Activated T-helper 9 cell treated with anti-CD3 and anti-CD28 coated beads, Interleukin-2, amount 50 U/mL, for 16 hours (primary cell): ENCODE results near the gene UBE2O.

Experiments
- DNase-seq: peaks from one replicate; pipeline ENCODE4 v3.0.0-alpha.2; 2020; ENCODE audit warnings: low read depth

Gene UBE2O

DNA sequence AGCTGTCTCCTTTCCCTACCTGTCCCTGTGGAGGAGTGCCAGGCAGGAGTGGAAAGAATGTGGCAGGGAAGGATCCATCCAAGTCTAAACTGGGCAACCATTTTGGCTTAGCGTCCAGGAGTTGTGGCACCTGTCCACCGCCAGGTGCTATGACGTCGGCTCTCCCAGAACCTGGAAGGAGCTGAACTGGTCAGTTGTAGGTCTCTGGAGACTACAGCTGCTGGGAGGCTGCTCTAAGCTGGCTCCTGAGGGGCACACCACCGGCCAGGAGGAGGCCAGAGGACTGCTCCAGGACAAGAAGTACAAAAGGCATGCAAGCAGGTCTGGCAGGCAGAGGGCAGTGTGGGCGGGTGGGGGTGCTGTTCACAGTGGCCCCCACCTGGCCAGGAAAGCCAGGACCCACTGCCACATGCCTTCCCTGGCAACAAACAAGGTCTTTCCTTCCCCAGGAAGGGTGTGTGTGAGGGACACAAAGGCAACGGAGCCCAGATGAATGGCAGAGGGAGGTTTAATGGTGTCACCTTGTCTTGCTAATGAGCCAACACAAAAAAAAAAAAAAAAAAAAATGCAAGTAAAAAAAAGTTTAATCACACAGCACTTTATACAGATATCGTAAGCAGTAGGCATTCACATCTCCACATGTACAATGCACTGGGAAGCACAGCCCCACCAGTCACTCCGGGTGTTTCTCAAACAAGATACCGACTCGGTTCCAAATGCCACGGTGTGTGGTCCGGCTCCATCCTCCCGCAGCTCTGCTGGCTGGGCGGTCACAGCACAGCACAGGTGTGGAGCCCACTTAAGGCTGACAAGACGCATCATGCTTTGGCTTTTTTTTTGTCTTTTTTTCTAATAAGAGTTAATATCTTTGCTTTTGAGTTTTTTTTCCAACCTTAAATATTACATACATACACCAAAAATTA is 63.7 kb downstream of the UBE2O start:
- DNase-seq, result no peak

DNA sequence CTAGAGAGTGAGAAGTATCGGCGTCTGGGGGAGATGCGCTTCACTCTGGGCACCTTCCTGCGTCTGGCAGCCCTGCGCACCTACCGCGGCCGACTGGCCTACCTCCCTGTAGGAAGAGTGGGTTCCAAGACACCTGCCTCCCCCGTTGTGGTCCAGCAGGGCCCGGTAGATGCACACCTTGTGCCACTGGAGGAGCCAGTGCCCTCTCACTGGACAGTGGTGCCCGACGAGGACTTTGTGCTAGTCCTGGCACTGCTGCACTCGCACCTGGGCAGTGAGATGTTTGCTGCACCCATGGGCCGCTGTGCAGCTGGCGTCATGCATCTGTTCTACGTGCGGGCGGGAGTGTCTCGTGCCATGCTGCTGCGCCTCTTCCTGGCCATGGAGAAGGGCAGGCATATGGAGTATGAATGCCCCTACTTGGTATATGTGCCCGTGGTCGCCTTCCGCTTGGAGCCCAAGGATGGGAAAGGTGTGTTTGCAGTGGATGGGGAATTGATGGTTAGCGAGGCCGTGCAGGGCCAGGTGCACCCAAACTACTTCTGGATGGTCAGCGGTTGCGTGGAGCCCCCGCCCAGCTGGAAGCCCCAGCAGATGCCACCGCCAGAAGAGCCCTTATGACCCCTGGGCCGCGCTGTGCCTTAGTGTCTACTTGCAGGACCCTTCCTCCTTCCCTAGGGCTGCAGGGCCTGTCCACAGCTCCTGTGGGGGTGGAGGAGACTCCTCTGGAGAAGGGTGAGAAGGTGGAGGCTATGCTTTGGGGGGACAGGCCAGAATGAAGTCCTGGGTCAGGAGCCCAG is 65.8 kb downstream of the UBE2O start:
- DNase-seq, result no peak

DNA sequence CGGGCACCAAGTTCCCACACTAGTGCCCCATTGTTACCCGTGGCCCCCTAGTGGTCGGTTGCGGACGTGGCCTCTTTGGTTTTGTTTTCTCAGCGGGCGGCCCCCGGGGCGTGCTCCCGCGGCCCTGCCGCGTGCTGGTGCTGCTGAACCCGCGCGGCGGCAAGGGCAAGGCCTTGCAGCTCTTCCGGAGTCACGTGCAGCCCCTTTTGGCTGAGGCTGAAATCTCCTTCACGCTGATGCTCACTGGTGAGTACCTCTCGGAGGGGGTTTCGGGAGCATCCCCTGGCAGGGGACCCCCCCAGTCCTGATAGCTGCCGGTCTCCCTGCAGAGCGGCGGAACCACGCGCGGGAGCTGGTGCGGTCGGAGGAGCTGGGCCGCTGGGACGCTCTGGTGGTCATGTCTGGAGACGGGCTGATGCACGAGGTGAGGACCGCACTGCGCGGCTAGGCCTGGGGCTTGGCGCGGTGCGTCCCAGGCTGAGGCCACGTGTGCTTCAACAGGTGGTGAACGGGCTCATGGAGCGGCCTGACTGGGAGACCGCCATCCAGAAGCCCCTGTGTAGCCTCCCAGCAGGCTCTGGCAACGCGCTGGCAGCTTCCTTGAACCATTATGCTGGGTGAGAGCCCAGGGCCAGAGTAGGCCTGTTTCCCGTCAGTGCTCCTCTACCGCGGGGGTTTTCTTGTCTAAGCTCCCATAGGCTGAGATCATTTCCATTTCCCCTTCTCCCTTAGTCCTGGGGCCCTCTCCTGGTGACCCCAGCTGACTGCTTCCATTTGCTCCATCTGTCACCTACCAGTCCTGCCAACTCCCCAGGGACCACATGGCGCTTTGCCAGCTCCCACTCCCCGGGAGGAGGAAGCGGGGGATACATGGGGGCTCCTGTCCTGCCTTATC is 66.8 kb downstream of the UBE2O start:
- peak; percentile 72 for DNase-seq

DNA sequence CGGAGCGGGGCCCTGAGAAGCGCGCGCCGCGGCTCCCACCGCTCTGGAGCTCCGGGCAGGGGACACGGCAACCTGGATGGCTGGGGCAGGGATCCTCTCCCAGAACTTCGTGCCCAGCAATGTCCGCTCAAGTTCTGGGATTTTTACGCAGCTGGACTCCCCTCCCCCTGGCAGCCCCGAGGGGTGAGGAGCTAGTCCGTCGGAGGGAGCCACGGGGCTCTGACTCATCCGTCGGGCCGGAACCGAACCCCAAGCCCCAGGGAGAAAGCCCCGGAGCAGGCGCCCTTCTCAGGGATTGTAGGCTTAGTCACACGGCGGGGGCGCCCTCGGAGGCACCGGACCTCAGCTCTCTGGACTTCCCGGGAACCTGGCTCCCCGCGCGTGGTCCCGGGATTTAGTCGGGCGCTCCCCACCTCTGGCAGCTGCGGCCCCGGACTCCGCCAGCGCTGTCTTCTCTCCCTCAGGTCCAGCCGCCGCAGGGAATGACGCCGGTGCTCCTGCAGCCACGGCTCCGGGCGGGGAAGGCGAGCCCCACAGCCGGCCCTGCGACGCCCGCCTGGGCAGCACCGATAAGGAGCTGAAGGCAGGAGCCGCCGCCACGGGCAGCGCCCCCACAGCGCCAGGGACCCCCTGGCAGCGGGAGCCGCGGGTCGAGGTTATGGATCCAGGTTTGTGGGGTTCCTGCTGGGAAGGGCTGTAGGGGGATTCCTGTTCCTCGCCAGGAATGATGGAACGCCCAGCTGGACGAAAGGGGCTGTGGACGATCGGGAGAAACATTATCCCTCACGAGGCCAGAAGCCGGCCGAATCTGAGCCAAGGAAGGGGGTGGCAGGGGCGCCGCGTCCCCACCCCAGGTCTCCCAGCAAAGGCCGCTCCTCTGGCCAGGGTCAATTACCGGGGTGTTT is 67.7 kb downstream of the UBE2O start:
- peak; percentile 37 for DNase-seq

DNA sequence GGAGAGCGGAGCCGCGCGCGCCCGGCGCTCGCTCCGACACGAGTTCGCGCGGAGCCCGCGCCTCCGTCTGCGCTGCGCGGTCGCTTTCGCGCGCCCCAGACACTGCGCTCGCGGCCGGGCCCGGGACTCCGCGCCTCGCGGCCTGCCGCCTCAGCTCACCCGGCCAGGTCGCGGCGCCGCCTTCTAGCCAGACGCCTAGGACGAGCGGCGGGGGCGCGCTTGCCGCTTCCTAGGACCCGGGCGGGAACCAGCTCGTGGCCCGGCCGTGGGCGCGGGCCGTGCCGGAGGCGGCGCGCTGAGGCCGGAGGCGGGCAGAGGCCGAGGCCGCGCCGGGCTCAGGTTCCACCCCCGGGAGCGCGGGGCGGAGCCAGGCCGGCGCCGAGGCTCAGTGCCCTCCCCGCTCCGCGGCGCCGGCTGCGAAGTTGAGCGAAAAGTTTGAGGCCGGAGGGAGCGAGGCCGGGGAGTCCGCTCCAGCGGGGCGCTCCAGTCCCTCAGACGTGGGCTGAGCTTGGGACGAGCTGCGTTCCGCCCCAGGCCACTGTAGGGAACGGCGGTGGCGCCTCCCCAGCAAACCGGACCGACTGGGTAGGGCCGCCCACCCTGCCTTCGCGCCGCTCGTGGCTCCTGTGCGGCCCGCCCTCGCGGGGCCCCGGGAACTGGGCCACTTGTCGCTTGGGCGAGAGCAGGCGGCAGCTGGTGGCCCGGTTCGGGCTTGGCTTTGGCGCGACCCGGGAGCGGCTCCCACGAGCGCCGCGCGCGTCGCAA is 68.5 kb downstream of the UBE2O start, which contains the start of gene SPHK1:
Gene SPHK1, plus strand, starts transcription at position 388 of the 765 bp plus-strand sequence. CDS start 1,036 bp downstream, outside the sequence.
- DNase-seq, result peak; percentile 52

DNA sequence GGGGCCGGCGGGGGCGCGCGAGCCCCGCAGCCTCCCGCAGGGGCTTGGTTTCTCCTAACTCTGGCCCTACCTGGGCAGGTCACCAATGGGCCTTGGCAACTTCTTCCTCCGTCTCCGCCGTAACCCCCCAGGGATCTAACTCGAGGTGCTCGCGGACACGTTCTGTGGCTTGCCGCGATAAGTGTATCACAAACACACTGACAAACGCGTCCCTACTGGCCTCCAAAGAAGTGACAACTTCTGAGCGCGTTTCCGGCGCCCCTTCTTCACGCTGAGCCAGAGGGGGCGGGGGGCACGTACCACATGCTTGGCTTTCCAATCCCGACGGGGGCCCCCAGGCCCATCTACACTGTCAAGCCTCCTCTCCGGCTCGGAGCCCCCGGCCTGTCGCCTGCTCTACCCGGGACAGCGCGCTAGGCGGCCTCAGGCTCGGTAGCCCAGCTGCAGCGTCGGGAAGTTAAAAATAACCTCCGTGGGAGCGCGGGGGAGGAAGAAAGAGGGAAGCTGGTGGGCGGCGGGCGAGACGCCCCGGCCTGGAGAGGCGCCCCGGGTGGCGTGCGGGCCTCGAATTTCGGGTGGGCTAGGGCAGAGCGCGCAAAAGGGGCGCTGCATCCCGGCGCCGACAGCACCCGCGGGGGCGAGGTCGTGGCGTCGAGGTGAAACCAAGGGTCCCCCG is 69.3 kb downstream of the UBE2O start:
- peak; percentile 20 for DNase-seq

DNA sequence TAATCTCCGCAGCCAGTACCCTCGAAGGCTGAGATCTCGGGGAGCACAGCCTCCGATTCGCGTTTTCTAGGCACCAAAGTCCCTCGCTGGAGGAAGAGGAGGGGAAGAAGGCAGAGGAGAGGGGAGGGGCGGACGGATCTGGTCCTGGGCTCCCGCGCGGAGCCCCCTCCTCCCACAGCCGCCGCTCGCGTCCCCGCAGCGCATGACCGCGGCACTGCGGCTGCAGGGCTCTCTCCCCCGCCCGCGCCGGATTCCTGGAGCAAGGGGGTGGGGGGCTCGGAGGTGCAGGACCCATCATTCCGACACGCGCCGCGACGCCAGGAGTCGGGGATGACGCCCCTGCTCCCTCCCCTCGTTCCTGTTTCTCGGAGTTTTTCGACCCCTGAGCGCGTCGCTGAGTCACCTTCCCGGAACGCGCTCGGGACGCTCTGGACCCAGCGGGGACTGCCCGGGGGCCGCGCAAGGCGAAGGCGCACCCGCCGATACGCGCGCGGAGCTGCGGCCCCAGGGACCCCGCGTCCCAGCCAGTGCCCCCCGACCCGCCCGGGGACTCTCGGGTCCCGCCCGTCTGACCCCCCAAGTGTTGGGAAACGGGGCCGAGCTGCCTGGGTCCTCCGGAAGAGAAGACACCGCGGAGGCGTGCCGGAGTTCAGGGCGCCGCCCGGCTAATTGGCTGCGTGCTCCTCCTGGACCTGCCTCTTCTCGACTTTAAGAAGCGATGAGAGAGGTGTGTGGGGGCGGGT is 70.0 kb downstream of the UBE2O start:
- peak; percentile 47 for DNase-seq

DNA sequence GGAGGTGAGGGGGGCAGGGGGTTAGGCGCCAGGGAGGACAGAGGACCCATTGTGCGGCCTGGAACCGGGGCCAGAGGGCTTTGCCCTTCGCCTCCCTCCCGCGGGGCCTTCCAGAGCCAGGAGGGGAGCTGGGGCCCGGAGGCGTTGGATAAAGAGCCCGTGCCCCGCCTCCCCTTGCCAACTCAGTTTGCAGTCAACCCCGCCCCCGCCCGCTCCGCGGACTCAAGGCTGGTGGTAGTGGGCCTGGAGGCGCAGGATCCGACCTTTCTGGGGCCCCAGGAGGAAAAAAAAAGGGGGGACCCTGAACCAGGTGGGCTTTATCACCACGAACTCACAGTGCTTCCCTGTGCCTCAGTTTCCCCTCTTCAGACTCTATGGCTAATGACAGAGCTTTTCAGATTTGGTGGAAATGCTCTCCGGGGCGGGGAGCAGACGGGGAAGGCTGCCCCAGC is 70.6 kb downstream of the UBE2O start:
- DNase-seq, result no peak

DNA sequence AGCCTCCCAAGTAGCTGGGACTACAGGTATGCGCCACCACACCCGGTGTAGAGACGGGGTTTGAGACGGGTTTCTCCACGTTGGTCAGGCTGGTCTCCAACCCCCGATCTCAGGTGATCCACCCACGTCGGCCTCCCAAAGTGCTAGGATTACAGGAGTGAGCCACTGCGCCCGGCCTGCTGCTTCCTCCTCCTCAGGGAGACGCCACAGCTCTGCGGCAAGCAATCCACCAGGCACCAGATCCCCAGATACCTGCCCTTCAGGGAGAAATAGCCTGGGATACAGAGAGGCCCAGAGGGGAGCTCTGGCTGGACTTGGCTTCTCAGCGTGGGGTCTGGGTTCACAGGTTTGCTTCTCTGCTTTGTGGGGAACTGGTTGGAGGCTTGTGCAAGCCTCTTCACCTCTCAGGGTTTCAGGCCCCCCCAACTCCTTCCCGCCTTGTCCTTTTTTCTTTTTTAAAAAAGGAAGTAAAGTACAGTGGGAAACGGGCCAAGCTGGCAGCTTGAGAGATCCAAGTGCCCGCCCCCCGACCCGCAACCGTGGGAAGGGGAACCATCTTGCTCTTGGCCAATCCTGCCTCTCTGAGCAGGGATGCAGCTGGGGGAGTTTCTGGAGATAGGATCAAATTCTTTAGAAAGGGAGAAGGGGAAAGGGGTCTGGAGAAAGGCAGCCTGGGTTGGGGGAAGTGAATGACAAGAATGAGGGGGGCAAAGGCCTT is 71.2 kb downstream of the UBE2O start:
- no peak for DNase-seq

DNA sequence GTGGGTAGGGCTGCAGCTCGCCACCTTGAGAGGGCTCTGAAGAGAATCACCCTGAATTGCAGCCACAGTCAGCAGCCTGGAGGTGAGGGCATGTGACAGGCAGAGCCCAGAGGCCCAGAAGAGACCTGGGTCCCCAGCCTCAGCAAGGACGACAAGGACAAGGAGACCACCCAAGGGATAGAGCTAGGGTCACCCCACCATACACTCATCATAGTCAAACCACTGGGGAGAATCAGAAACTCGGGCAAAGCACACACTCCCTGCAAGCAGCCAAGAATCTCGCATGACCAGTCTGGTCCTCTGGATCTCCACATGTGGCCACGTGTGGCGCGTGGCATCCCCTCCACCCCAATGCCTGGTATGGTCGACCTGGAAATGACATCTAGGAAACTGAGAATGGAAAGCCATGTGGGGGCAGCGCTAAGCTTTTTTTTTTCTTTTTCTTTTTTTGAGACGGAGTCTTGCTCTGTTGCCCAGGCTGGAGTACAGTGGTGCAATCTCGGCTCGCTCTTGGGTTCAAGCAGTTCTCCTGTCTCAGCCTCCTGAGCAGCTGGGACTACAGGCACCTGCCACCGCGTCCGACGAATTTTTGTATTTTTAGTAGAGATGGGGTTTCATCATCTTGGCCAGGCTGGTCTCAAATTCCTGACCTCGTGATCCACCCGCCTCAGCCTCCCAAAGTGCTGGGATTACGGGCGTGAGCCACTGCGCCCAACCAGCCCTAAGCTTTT is 73.1 kb downstream of the UBE2O start:
- DNase-seq, result no peak

DNA sequence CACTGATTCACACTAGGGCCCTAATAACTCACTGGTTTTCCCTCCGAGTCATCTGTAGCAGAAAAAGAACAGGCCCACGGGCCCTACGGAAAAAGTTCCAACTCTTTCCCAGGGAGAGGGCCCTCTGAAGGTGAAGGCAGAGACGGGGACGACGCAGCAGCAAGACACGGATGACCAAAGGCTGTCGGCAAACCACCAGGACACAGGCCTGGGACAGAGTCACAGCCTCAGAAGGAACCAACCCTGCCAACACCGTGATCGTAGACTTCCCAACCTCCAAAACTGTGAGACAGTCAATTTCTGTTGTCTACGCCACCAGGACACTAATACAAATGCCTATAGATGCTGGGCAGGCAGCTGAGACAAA is 73.7 kb downstream of the UBE2O start:
- no peak for DNase-seq

DNA sequence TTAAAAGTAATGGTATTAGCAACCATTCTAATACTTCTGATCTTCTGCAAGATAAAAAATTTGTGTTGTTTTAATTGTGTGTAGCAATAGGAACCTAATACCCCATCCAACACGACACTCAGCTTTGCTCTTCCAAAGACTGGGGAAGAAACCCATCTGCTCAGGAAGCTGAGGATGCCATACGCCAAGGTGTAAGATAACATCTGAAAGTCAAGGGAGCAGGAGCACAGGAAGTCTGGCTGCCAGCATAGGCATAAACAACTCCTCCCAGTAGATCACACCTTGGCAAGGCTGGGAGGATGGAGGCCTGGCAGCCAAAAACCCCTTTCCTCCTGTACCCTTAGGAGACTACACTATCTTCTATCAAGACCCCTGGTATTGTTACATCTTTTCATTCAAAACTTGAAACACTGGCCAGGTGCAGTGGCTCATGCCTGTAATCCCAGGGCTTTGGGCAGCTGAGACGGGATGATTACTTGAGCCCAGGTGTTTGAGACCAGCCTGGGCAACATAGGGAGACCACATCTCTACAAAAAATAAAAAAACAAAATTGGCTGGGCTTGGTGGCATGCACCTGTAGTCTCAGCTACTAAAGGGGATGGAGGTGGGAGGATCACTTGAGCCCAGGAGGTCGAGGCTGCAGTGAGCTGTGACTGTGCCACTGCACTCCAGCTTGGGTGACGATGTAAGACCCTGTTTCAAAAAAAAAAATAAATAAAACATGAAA is 74.2 kb downstream of the UBE2O start:
- no peak for DNase-seq

DNA sequence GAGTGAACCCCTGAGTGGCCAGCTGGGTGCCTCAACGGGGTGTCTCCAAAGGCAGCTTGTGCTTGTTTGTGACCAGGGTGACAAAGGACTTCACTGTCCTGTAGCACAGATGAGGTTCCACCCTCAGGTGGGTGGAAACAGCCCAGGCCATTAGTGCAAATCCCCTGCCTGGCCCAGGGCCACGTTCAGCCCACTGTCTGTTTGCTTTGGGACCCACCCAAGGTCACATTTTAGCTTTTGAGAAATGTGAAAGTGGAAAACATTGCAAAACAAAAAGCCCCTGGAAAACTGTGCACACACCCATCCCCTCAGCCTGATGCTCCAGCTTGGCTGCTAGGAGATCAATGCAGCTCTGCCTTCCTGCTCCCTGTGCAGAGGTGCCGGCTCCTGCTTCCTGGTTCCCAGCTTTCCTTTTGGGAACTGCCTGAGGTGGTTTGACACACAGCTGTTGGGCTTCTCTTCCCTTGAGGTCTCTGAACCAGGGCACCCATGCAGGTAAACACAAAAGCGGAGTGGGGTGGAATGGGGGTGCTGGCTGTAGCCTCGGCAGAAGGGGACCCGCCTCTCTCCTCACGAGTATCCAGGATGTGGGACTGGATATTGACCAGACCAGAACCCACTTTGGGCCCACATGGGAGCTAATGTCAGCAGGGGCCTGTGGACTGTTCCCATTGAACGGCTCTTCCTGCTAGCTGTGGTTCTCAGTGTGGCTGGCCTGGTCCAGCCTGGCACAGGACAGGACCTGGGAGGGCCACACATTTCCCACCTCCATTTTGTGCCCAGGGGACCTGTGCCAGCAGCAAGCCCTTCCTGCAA is 76.4 kb downstream of the UBE2O start:
- no peak for DNase-seq

DNA sequence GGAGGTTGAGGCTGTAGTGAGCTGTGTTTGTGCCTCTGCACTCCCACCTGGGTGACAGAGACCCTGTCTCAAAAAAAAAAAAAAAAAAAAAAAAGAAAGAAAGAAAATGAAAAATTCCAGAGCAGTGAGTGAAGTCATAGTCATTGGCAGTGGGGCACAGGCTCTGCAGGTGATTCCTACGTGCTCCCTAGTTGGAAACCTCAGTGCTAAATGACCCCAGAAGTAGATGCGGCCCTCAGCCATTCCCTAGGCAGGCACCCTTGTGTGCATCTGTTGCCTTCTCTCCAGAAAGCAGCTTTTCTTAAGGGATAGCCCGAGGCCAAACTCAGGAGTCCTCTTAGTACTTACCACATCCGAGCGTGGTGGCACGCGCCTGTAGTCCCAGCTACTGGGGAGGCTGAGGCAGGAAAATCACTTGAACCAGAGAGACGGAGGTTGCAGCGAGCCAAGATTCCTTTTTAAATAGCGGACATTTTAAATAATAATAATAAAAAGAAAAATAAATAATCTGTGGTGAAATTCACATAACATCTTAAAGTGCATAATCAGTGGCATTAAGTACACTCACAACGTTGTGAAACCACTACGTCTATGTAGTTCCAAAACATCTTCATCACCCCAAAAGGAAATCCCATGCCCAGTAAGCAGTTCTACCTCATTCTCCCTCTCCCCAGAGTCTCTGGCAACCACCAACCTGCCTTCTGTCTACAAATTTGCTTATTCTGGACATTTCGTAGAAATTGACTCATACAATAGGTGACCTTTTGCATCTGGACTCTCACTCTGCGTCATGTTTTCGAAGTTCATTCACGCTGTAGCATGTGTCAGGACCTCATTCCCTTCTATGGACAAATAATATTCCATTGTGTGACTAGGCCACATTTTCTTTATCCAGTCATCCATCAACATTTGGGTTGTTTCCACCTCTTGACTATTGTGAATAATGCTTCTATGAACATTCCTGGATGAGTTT is 81.0 kb downstream of the UBE2O start:
- DNase-seq, result no peak
